NT2/D1 (cell line): ENCODE data around the gene NUP54.

Experiments
- DNase-seq: peaks from one replicate; pipeline ENCODE4 v3.0.0-alpha.2; 2011; ENCODE audit warnings: low read depth, low spot score
- H3K27me3 ChIP-seq: 2 replicates; pipeline ENCODE4 v1.6.0; 2011; ENCODE audit warnings: mild to moderate bottlenecking; ENCODE audit not compliant: insufficient read length, insufficient read depth
- H3K36me3 ChIP-seq: 2 replicates; pipeline ENCODE4 v1.6.1; 2011; ENCODE audit warnings: mild to moderate bottlenecking, low read length, mixed read lengths; ENCODE audit not compliant: insufficient read depth, insufficient read length
- H3K4me1 ChIP-seq: 2 replicates; pipeline ENCODE4 v1.5.1; 2011; ENCODE audit not compliant: insufficient read depth, insufficient read length
- H3K4me3 ChIP-seq: 2 replicates; pipeline ENCODE4 v1.5.1; 2011; ENCODE audit warnings: low read depth; ENCODE audit not compliant: insufficient read length
- H3K9ac ChIP-seq: 2 replicates; pipeline ENCODE4 v1.6.0; 2011; ENCODE audit warnings: low read depth; ENCODE audit not compliant: insufficient read length
- H3K9me3 ChIP-seq: 2 replicates; pipeline ENCODE4 v1.5.1; 2011; ENCODE audit warnings: mild to moderate bottlenecking, low read length; ENCODE audit not compliant: insufficient read depth
- SUZ12 ChIP-seq: IDR thresholded peaks from 2 replicates; pipeline ENCODE4 v1.6.1; 2011; ENCODE audit not compliant: insufficient read length, insufficient read depth; ENCODE audit errors: extremely low read depth
- YY1 ChIP-seq: IDR thresholded peaks from 2 replicates; pipeline ENCODE4 v1.6.1; 2011; ENCODE audit not compliant: insufficient read length, insufficient read depth
- ZNF274 ChIP-seq: IDR thresholded peaks from 2 replicates; pipeline ENCODE4 v1.6.1; 2011; ENCODE audit warnings: mild to moderate bottlenecking, low read depth, low read length

The NUP54 gene

DNA sequence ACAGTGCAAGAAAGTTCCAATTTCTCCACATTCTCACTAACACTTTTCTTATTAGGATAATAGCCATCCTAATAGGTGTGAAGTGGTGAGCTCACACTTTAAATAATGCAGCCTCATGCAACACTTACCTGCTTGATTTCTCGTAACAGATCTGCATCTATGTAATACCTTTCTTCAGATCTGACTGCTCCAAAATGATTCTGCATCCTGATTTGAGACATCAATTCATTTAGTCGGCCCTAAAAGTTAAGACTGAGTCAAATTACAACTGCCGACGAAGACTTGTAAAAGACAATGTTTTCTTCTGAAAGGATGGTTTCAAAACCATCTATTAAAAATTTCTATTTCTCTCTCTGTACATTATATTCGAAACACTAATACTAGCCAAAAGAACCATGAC, 30.7 kb downstream of the NUP54 start:
- no peak overlapping the region for H3K9ac ChIP-seq
- H3K27me3 ChIP-seq = no peaks in the 10 kb centered on the region
- no peak overlapping the region for H3K4me3 ChIP-seq
- H3K4me1 ChIP-seq = no peaks in the 10 kb centered on the region
- TF ChIP-seq SUZ12 (no peak), YY1 (no peak), ZNF274 (no peak)
- no peak for DNase-seq
- H3K9me3 ChIP-seq = no peaks in the 10 kb centered on the region
- H3K36me3 ChIP-seq = peaks cover 63% of the 10 kb centered on the region

DNA sequence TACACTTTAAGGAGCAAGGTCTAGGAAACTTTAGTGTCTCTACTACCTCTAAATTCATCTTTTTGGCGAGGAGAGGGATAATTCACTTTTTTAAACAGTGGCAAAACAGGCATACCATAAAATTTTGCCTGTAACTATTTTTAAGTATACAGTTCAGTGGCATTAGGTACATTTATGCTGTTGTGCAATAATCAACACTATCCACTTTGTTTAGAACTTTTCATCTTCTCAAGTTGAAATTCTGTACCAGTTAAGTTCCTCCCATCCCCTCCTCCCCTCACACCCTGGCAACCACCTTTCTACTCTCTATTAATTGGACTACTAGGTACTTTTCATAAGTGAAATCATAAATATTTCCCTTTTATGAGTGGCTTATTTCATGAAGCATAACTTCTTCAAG, 31.4 kb downstream of the NUP54 start:
- Histone ChIP-seq H3K36me3 (peaks cover 56% of the 10 kb centered on the region), H3K4me1 (no peaks in the 10 kb centered on the region), H3K27me3 (no peaks in the 10 kb centered on the region), H3K9ac (no peak overlapping the region), H3K9me3 (no peaks in the 10 kb centered on the region), H3K4me3 (no peak overlapping the region)
- no peak for DNase-seq
- TF ChIP-seq YY1 (no peak), ZNF274 (no peak), SUZ12 (no peak)

DNA sequence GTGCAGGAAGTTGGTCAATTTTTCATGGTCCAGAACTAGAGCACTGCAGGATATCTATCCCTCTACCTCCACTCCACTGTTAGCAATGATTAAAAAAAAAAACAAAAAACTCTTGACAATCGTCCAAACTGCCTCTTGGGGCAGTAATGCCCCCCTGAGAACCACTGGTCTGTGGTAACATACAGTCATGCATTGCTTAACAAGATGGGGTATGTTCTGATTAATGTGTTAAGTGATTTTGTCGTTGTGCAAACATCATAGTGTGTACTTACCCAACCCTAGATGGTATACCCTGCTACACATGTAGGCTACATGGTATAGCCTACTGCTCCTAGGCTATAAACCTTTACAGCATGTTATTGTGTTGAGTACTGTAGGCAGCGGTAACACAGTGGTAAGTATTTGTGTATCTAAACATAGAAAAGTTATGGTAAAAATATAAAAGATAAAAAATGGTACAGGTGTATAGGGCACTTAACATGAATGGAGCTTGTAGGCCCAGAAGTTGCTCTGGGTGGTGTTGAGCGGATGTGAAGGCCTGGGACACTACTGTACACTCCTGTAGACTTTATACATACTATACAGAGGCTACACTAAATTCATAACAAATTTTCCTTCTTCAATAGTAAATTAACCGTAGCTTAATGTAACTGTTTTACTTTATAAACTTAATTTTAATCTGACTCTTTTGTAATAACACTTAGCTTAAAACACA, 39.6 kb downstream of the NUP54 start:
- no peak for DNase-seq
- H3K36me3 ChIP-seq = peaks cover 7% of the 10 kb centered on the region
- H3K9me3 ChIP-seq = no peaks in the 10 kb centered on the region
- TF ChIP-seq ZNF274 = no peak
- no peak for TF ChIP-seq SUZ12
- no peak for TF ChIP-seq YY1
- H3K9ac ChIP-seq = no peak overlapping the region
- no peaks in the 10 kb centered on the region for H3K27me3 ChIP-seq
- no peak overlapping the region for H3K4me3 ChIP-seq
- no peaks in the 10 kb centered on the region for H3K4me1 ChIP-seq

DNA sequence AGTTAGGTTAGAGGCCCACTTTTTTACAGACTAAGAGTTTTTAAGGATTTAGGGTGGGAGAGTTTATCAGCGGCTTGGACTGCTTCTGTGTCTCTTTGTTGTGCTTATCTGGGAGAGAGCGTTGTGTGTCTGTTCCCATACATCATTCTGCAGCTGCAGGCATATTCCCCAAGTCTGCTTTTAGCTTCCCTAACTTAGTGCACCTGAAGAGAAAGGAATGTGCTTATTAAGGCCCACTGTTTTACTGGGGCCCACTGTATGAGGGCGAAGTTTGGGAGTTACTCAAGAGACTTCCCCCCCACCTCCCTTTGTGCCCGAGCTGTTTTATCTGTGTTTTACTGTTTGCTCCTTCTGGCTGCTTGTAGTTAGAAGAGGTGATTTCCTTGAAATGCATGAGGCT, 41.8 kb downstream of the NUP54 start:
- Histone ChIP-seq H3K9me3 (no peaks in the 10 kb centered on the region), H3K9ac (no peak overlapping the region), H3K4me1 (no peaks in the 10 kb centered on the region), H3K27me3 (no peaks in the 10 kb centered on the region), H3K4me3 (no peak overlapping the region), H3K36me3 (no peaks in the 10 kb centered on the region)
- no peak for DNase-seq
- TF ChIP-seq ZNF274 (no peak), SUZ12 (no peak), YY1 (no peak)

DNA sequence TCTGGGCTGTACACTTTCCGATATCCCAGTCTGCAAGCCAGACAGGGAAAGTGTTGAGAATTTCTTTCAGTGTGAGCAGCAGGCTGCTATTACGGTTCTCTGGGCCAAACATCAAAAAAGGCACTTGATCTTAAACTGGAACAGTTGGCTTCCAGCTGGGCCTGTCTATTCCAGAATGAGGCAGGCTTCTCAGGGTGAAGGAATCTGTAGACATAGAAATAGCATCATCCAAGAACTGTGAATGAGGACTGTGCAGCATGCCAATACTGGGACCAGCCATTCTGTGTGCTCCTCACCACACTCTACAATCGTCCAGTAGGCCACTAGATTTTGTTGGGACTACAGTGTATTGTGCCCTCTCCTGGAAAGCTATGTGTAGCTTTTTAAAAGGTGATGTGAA, 42.5 kb downstream of the NUP54 start:
- no peaks in the 10 kb centered on the region for H3K27me3 ChIP-seq
- H3K36me3 ChIP-seq = no peaks in the 10 kb centered on the region
- DNase-seq = no peak
- TF ChIP-seq SUZ12 (no peak), YY1 (no peak), ZNF274 (no peak)
- no peak overlapping the region for H3K4me3 ChIP-seq
- H3K4me1 ChIP-seq = no peaks in the 10 kb centered on the region
- no peaks in the 10 kb centered on the region for H3K9me3 ChIP-seq
- H3K9ac ChIP-seq = no peak overlapping the region

DNA sequence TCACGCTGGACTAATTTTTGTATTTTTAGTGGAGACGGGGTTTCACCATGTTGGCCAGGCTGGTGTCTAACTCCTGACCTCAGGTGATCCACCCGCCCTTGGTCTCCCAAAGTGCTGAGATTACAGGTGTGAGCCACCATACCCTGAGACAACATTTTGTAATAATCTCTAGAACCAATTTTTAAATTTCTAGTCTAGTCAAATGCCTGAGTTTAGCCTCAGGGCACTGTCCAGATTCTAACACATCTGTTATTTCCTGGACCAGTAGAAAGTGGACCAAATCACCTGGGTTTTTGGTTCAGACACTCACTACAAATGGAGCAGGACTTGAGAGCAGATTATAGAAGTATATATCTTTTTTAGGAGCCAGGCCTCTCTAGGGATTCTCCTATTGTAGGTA, 52.1 kb downstream of the NUP54 start:
- H3K36me3 ChIP-seq = no peaks in the 10 kb centered on the region
- H3K27me3 ChIP-seq = no peaks in the 10 kb centered on the region
- H3K4me1 ChIP-seq = no peaks in the 10 kb centered on the region
- no peak overlapping the region for H3K4me3 ChIP-seq
- no peak for DNase-seq
- H3K9me3 ChIP-seq = no peaks in the 10 kb centered on the region
- TF ChIP-seq SUZ12 = no peak
- TF ChIP-seq ZNF274 = no peak
- TF ChIP-seq YY1 = no peak
- no peak overlapping the region for H3K9ac ChIP-seq

DNA sequence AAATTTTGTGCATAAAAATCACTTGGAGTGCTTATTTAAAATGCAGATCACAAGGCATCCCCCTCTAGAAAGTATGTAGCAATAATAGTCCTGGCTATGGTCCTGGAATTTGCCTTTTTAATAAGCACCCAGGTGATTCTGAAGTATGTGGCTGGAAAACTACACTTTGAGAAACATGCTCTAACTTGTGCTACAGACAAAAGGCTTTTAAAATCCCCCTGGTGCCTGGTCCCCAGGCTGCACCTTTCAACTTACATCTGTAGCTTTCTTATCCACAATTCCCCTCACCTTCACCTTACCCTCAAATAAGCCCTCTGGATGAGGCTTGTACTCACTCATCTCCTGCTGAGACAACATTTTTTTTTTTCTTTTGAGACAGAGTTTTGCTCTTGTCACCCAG, 52.6 kb downstream of the NUP54 start:
- Histone ChIP-seq H3K9ac (no peak overlapping the region), H3K9me3 (no peaks in the 10 kb centered on the region), H3K27me3 (no peaks in the 10 kb centered on the region), H3K36me3 (no peaks in the 10 kb centered on the region), H3K4me1 (no peaks in the 10 kb centered on the region), H3K4me3 (no peak overlapping the region)
- TF ChIP-seq ZNF274 (no peak), YY1 (no peak), SUZ12 (no peak)
- no peak for DNase-seq

DNA sequence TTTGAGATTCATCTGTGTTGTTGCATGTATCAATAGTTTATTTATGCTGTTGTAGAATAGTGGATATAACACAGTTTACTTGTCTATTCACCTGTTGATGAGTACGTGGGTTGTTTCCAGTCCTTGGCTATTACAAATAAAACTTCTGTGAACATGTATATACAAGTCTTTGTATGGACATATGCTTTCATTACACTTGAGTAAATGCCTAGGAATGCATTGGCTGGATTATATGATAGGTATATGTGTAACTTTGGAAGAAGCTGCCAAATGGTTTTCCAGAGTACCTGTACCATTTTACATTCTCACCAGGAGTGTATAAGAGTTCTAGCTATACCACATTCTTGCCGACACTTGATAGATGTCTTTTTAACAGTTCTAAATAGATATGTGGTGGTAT, 57.1 kb downstream of the NUP54 start:
- H3K4me1 ChIP-seq = no peaks in the 10 kb centered on the region
- no peak for TF ChIP-seq YY1
- TF ChIP-seq ZNF274 = no peak
- TF ChIP-seq SUZ12 = no peak
- no peaks in the 10 kb centered on the region for H3K27me3 ChIP-seq
- H3K4me3 ChIP-seq = no peak overlapping the region
- H3K9me3 ChIP-seq = no peaks in the 10 kb centered on the region
- no peak overlapping the region for H3K9ac ChIP-seq
- H3K36me3 ChIP-seq = no peaks in the 10 kb centered on the region
- no peak for DNase-seq
